A549 treated with CpdA at 1 μM for 4 hours (cell line): ENCODE results near the gene CD84. TPM values are rescaled to one million over a fixed set of nuclear protein-coding genes. Genes with fewer than 3 reads are reported as not detected.

ENCODE experiments used
- total RNA-seq: library from RNA; stranded (reverse); fragments of 200-300 nt; extraction: Qiagen RNA extraction; gene quantifications from 5 replicates; pipeline ENCODE4 v1.2.3, GENCODE V29; 2022; ENCODE audit warnings: low read depth

CD84 gene, protein sequence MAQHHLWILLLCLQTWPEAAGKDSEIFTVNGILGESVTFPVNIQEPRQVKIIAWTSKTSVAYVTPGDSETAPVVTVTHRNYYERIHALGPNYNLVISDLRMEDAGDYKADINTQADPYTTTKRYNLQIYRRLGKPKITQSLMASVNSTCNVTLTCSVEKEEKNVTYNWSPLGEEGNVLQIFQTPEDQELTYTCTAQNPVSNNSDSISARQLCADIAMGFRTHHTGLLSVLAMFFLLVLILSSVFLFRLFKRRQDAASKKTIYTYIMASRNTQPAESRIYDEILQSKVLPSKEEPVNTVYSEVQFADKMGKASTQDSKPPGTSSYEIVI
- not detected in 5 replicates for total RNA-seq

GRCh38 chr1:160579216-160579701 is at the start of gene CD84:
Gene CD84, minus strand, starts transcription at chr1:160579496. Its CDS starts 59 bp downstream, at chr1:160579437.

DNA sequence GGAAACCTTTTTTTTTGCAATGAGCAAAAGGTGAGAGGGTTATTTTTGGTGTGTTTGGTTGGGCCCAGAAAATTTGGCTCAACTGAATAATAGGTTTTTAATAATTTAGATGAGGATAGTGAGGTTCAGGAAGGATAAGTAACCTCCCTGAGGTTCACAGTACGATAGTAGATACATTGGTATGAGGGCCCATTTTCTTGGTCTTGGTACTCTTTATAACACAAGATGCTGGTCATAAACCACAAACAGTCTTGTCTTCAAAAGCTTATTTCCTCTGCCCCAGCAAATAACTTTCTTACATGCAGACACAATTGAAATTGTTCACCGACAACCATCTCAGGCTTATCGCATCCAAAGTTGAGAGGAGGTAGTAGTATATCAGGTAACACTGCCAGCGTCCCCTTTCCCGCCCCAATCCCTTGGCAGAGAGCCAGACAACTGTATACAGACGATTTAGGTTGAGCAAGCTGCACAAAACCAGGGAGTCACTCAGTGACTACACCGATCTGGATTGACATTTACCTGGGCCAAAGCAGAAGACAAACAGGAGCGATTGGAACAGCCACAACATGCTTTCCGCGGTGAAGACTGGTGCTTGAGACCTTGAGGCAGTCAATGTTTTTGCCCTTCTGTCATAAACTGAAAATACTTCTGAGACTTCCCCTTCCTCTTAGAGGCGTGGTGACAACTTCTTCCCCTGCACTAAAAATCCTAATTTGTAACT is 56.5 kb downstream of the CD84 start, which contains the start of gene SLAMF6:
Gene SLAMF6, minus strand, starts transcription at position 634 of the 724 bp plus-strand sequence. Its CDS starts 63 bp downstream, at position 571.

Other genes with a start within 250 kb of the CD84 start
- 74.5 to 111 TPM (median 81.8 TPM) in 5 replicates for gene COPA, start 236.2 kb downstream of the CD84 start, total RNA-seq
- gene NCSTN, start 236.1 kb downstream of the CD84 start, total RNA-seq = 43.4 to 50.3 TPM (median 46.3 TPM) in 5 replicates
- gene NHLH1, start 212.4 kb downstream of the CD84 start, total RNA-seq = 0.10 to 0.78 TPM (median 0.48 TPM) in 5 replicates
- 0.84 to 1.4 TPM (median 1.1 TPM) in 5 replicates for gene VANGL2, start 178.9 kb downstream of the CD84 start, total RNA-seq
- gene SLAMF6, start 56.2 kb downstream of the CD84 start, total RNA-seq = not detected in 5 replicates
- not detected in 5 replicates for gene SLAMF1, start 67.5 kb upstream of the CD84 start, total RNA-seq
- gene CD48, start 132.3 kb upstream of the CD84 start, total RNA-seq = not detected in 5 replicates
- gene SLAMF7, start 159.8 kb upstream of the CD84 start, total RNA-seq = 1.8 to 4.2 TPM (median 2.6 TPM) in 5 replicates
- 0.08 to 0.18 TPM (median 0.14 TPM) in 4 of 5 replicates, not detected in the other for gene LY9, start 216.7 kb upstream of the CD84 start, total RNA-seq